Lower leg skin (tissue), 3 donors: Measurements from ENCODE around the gene DHX8.

ENCODE experiments used
- CTCF ChIP-seq, 3 donors: fragments of 450-650 bp; IDR thresholded peaks; one replicate each; pipeline ENCODE4 v1.5.1; 2016; ENCODE audit warnings: antibody characterized with exemption in 3 of 3, mild to moderate bottlenecking in 3 of 3, moderate library complexity in 2 of 3
- POLR2A ChIP-seq, 2 donors: fragments of 450-650 bp; IDR thresholded peaks; one replicate each; pipeline ENCODE4 v1.6.1; 2016 to 2017; ENCODE audit warnings: antibody characterized with exemption in 2 of 2, mild to moderate bottlenecking in 1 of 2, moderate library complexity in 1 of 2

- no peak for TF ChIP-seq CTCF (IDR thresholded peaks at IDR 0.05)
- no peak for TF ChIP-seq POLR2A (IDR thresholded peaks at IDR 0.05)
Observed at GRCh38 chr17:43562679-43563599, 79.2 kb downstream of the DHX8 start.
